ENCODE results near the gene CBLL1. TPM values are rescaled to one million over a fixed set of nuclear protein-coding genes. Genes with fewer than 3 reads are reported as not detected.

Gene CBLL1
- total RNA-seq, 1 experiment from 2014 or later, result 29.8 TPM

DNA sequence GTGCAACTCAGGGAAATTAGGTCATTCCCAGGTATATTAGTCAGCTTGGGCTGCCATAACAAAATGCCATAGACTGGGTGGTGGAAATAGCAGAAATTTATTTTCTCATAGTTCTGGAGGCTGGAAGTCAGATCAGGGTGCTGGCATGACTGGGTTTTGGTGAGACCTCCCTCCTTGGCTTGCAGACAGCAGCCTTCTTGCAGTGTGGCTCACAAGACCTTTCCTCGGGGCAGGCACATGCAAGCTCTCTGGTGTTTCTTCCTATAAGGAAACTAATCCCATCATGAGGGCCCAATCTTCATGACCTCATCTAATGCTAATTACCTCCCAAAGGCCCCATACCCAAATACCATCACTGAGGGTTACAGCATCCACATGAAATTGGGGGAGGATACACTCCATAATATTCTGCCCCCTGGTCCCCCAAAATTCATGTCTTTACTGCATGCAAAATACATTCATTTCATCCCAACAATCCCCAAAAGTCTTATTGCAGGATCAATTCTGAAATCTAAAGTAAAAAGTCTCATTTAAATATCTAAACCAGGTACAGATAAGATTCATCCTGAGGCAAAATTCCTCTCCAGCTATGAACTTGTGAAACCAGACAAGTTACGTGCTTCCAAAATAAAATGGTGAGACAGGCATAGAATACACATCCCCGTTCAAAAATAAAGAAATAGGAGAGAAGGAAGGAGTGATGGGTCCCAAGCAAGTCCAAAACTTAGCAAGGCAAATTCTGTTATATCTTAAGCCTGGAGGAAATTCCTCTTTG is 17.4 kb upstream of the CBLL1 start:
- TF ChIP-seq NFATC4 (CRISPR knock-in tag; IDR thresholded peaks at IDR 0.05) (no peak), EMX1 (CRISPR knock-in tag; IDR thresholded peaks at IDR 0.05) (no peak), FOXJ3 (CRISPR knock-in tag; IDR thresholded peaks at IDR 0.05; ENCODE audit: borderline replicate concordance) (no peak), CREB1 (CRISPR knock-in tag; IDR thresholded peaks at IDR 0.05) (no peak), IRF2 (CRISPR knock-in tag; IDR thresholded peaks at IDR 0.05; ENCODE audit: borderline replicate concordance, low read depth) (no peak), RELA (CRISPR knock-in tag; IDR thresholded peaks at IDR 0.05; ENCODE audit: borderline replicate concordance) (no peak), ZNF138 (CRISPR knock-in tag; conservative IDR thresholded peaks at IDR 0.05) (no peak), SMAD3 (CRISPR knock-in tag; IDR thresholded peaks at IDR 0.05; ENCODE audit: borderline replicate concordance) (no peak), GTF2I (CRISPR knock-in tag; conservative IDR thresholded peaks at IDR 0.05) (no peak), ZNF416 (CRISPR knock-in tag; IDR thresholded peaks at IDR 0.05) (no peak), ZNF396 (CRISPR knock-in tag; IDR thresholded peaks at IDR 0.05; ENCODE audit: borderline replicate concordance) (no peak), TP53 (CRISPR knock-in tag; IDR thresholded peaks at IDR 0.05) (no peak), KAT7 (CRISPR knock-in tag; IDR thresholded peaks at IDR 0.05; ENCODE audit: borderline replicate concordance) (no peak), TEAD4 (CRISPR knock-in tag; IDR thresholded peaks at IDR 0.05) (no peak), CREM (CRISPR knock-in tag; IDR thresholded peaks at IDR 0.05) (no peak)
- TF ChIP-seq, protein P1, sequence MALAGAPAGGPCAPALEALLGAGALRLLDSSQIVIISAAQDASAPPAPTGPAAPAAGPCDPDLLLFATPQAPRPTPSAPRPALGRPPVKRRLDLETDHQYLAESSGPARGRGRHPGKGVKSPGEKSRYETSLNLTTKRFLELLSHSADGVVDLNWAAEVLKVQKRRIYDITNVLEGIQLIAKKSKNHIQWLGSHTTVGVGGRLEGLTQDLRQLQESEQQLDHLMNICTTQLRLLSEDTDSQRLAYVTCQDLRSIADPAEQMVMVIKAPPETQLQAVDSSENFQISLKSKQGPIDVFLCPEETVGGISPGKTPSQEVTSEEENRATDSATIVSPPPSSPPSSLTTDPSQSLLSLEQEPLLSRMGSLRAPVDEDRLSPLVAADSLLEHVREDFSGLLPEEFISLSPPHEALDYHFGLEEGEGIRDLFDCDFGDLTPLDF (CRISPR knock-in tag; IDR thresholded peaks at IDR 0.05), result no peak
- TF ChIP-seq, protein P2, sequence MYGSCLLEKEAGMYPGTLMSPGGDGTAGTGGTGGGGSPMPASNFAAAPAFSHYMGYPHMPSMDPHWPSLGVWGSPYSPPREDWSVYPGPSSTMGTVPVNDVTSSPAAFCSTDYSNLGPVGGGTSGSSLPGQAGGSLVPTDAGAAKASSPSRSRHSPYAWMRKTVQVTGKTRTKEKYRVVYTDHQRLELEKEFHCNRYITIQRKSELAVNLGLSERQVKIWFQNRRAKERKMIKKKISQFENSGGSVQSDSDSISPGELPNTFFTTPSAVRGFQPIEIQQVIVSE (CRISPR knock-in tag; IDR thresholded peaks at IDR 0.05; ENCODE audit: borderline replicate concordance), result no peak
- TF ChIP-seq, protein P3, sequence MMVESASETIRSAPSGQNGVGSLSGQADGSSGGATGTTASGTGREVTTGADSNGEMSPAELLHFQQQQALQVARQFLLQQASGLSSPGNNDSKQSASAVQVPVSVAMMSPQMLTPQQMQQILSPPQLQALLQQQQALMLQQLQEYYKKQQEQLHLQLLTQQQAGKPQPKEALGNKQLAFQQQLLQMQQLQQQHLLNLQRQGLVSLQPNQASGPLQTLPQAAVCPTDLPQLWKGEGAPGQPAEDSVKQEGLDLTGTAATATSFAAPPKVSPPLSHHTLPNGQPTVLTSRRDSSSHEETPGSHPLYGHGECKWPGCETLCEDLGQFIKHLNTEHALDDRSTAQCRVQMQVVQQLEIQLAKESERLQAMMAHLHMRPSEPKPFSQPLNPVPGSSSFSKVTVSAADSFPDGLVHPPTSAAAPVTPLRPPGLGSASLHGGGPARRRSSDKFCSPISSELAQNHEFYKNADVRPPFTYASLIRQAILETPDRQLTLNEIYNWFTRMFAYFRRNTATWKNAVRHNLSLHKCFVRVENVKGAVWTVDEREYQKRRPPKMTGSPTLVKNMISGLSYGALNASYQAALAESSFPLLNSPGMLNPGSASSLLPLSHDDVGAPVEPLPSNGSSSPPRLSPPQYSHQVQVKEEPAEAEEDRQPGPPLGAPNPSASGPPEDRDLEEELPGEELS (CRISPR knock-in tag; IDR thresholded peaks at IDR 0.05), result no peak
- TF ChIP-seq, protein P4, sequence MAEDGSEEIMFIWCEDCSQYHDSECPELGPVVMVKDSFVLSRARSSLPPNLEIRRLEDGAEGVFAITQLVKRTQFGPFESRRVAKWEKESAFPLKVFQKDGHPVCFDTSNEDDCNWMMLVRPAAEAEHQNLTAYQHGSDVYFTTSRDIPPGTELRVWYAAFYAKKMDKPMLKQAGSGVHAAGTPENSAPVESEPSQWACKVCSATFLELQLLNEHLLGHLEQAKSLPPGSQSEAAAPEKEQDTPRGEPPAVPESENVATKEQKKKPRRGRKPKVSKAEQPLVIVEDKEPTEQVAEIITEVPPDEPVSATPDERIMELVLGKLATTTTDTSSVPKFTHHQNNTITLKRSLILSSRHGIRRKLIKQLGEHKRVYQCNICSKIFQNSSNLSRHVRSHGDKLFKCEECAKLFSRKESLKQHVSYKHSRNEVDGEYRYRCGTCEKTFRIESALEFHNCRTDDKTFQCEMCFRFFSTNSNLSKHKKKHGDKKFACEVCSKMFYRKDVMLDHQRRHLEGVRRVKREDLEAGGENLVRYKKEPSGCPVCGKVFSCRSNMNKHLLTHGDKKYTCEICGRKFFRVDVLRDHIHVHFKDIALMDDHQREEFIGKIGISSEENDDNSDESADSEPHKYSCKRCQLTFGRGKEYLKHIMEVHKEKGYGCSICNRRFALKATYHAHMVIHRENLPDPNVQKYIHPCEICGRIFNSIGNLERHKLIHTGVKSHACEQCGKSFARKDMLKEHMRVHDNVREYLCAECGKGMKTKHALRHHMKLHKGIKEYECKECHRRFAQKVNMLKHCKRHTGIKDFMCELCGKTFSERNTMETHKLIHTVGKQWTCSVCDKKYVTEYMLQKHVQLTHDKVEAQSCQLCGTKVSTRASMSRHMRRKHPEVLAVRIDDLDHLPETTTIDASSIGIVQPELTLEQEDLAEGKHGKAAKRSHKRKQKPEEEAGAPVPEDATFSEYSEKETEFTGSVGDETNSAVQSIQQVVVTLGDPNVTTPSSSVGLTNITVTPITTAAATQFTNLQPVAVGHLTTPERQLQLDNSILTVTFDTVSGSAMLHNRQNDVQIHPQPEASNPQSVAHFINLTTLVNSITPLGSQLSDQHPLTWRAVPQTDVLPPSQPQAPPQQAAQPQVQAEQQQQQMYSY (CRISPR knock-in tag; IDR thresholded peaks at IDR 0.05), result no peak
- TF ChIP-seq, protein P5, sequence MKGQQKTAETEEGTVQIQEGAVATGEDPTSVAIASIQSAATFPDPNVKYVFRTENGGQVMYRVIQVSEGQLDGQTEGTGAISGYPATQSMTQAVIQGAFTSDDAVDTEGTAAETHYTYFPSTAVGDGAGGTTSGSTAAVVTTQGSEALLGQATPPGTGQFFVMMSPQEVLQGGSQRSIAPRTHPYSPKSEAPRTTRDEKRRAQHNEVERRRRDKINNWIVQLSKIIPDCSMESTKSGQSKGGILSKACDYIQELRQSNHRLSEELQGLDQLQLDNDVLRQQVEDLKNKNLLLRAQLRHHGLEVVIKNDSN (CRISPR knock-in tag; IDR thresholded peaks at IDR 0.05), result no peak
- no peak for ATAC-seq
- H3K36me3 Mint-ChIP-seq, result no peaks in the 10 kb centered on the region
- no peaks in the 10 kb centered on the region for H3K4me1 Mint-ChIP-seq
- no peaks in the 10 kb centered on the region for H3K9me3 Mint-ChIP-seq
- ChIA-PET POLR2A (no interaction called here), CTCF (interaction anchor here (1.6 to 1.9 kb wide), 2 partner anchors 13 to 17 kb away, joined by 3 to 6 read pairs; partner anchors contain the start of gene CBLL1)
- H3K27ac Mint-ChIP-seq, result no peak overlapping the region
- no peak overlapping the region for H3K4me3 Mint-ChIP-seq
- H3K27me3 Mint-ChIP-seq (ENCODE audit: low read depth), result peaks cover 8% of the 10 kb centered on the region
- DNase-seq (ENCODE audit: low spot score), result no peak

All from WTC11 (cell line).